ENCODE measurements around the gene TP53BP2. TPM values are rescaled to one million over a fixed set of nuclear protein-coding genes. Genes with fewer than 3 reads are reported as not detected.

The TP53BP2 gene
- total RNA-seq, 1 donor from 2014 or later = 31.9 TPM

- Histone ChIP-seq H3K9me3 (no peaks in the 10 kb centered on the region), H3K27me3 (no peaks in the 10 kb centered on the region), H3K4me3 (no peak overlapping the region), H3K4me1 (peaks cover 79% of the 10 kb centered on the region), H3K27ac (no peak overlapping the region), H3K36me3 (no peaks in the 10 kb centered on the region)
- no peak for DNase-seq (ENCODE audit: extremely low spot score in 2 of 2)
- intact Hi-C loops (cut with DNase I) = no loop called here
- no peak for TF ChIP-seq CTCF (IDR thresholded peaks at IDR 0.05)
- TF ChIP-seq POLR2A (IDR thresholded peaks at IDR 0.05) = no peak
Measured at GRCh38 chr1:223838125-223838854, 7.5 kb downstream of the TP53BP2 start.

DNA sequence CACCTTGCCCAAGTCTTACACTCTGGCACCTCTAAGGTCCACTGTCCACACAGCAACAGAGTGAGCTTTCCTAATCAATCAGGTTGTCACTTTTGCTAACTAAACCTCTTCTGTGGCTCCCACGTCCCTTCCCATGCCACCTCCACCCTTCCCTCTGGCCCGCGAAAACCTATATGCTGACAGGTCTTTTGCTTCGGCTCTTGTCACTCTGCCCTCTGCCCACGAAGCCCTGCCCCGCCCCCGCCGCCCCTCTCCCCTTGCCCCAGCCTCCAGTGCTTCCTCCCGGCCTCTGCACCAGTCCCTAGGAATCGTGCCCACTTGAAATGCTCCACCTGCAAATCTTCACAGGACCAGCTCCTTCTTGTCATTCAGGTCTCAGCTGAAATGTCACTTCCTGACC is 8.1 kb downstream of the TP53BP2 start:
- no peak for DNase-seq (ENCODE audit: extremely low spot score in 2 of 2)
- Histone ChIP-seq H3K36me3 (no peaks in the 10 kb centered on the region), H3K27ac (no peak overlapping the region), H3K4me3 (no peak overlapping the region), H3K4me1 (peaks cover 81% of the 10 kb centered on the region), H3K27me3 (no peaks in the 10 kb centered on the region), H3K9me3 (no peaks in the 10 kb centered on the region)
- TF ChIP-seq CTCF (IDR thresholded peaks at IDR 0.05) (no peak), POLR2A (IDR thresholded peaks at IDR 0.05) (no peak), POLR2AphosphoS5 (IDR thresholded peaks at IDR 0.05; ENCODE audit: insufficient read depth in 1 of 2, low read depth in 1 of 2) (no peak)
- intact Hi-C loops (cut with DNase I) = no loop called here

- peaks cover 83% of the 10 kb centered on the region for H3K4me1 ChIP-seq
Measured at GRCh38 chr1:223837206-223837605, 8.5 kb downstream of the TP53BP2 start.

GRCh38 chr1:223836586-223836985 is 9.2 kb downstream of the TP53BP2 start:
- H3K27ac ChIP-seq = no peak overlapping the region
- H3K4me1 ChIP-seq = peaks cover 83% of the 10 kb centered on the region
- H3K4me3 ChIP-seq = no peak overlapping the region
- no peak for TF ChIP-seq CTCF (IDR thresholded peaks at IDR 0.05)
- TF ChIP-seq POLR2AphosphoS5 (IDR thresholded peaks at IDR 0.05; ENCODE audit: insufficient read depth in 1 of 2, low read depth in 1 of 2) = no peak
- no peak for TF ChIP-seq POLR2A (IDR thresholded peaks at IDR 0.05)
- intact Hi-C loops (cut with DNase I) = no loop called here
- H3K27me3 ChIP-seq = no peaks in the 10 kb centered on the region
- no peaks in the 10 kb centered on the region for H3K36me3 ChIP-seq
- H3K9me3 ChIP-seq = no peaks in the 10 kb centered on the region
- DNase-seq (ENCODE audit: extremely low spot score in 2 of 2) = no peak

More at GRCh38 chr1:223837206-223837605, 8.5 kb downstream of the TP53BP2 start:
- intact Hi-C loops (cut with DNase I) = no loop called here
- Histone ChIP-seq H3K27ac (no peak overlapping the region), H3K36me3 (no peaks in the 10 kb centered on the region), H3K27me3 (no peaks in the 10 kb centered on the region), H3K9me3 (no peaks in the 10 kb centered on the region), H3K4me3 (no peak overlapping the region)
- no peak for DNase-seq (ENCODE audit: extremely low spot score in 2 of 2)
- TF ChIP-seq POLR2AphosphoS5 (IDR thresholded peaks at IDR 0.05; ENCODE audit: insufficient read depth in 1 of 2, low read depth in 1 of 2) (no peak), CTCF (IDR thresholded peaks at IDR 0.05) (no peak), POLR2A (IDR thresholded peaks at IDR 0.05) (no peak)

GRCh38 chr1:223835754-223836153 is 10.0 kb downstream of the TP53BP2 start:
- no peak overlapping the region for H3K27ac ChIP-seq
- intact Hi-C loops (cut with DNase I) = no loop called here
- TF ChIP-seq POLR2AphosphoS5 (IDR thresholded peaks at IDR 0.05; ENCODE audit: insufficient read depth in 1 of 2, low read depth in 1 of 2) (no peak), CTCF (IDR thresholded peaks at IDR 0.05) (no peak), POLR2A (IDR thresholded peaks at IDR 0.05) (no peak)
- H3K27me3 ChIP-seq = no peaks in the 10 kb centered on the region
- H3K4me3 ChIP-seq = no peak overlapping the region
- no peaks in the 10 kb centered on the region for H3K9me3 ChIP-seq
- no peak for DNase-seq (ENCODE audit: extremely low spot score in 2 of 2)
- peaks cover 76% of the 10 kb centered on the region for H3K4me1 ChIP-seq
- no peaks in the 10 kb centered on the region for H3K36me3 ChIP-seq
